Epithelial cell of esophagus (primary cell): ENCODE results near the gene ARHGAP15.

Experiments used
- DNase-seq: peaks from one replicate; pipeline ENCODE4 v3.0.0; 2010; ENCODE audit warnings: low read depth
- H3K4me3 ChIP-seq: 2 replicates; pipeline ENCODE4 v1.5.1; 2011; ENCODE audit warnings: mild to moderate bottlenecking, low read length, control low read depth
- CTCF ChIP-seq: IDR thresholded peaks from 2 replicates; pipeline ENCODE4 v1.5.1; 2011; ENCODE audit warnings: low read depth, mild to moderate bottlenecking, low read length, control low read depth, inconsistent platforms; ENCODE audit not compliant: insufficient read depth; ENCODE audit errors: missing control alignments

The ARHGAP15 gene

GRCh38 chr2:143420313-143420712 lies 291.1 kb downstream of the ARHGAP15 start:
- DNase-seq: no peak
- no peak for TF ChIP-seq CTCF
- no peak overlapping the region for H3K4me3 ChIP-seq

GRCh38 chr2:143422681-143423080 lies 293.5 kb downstream of the ARHGAP15 start:
- no peak overlapping the region for H3K4me3 ChIP-seq
- TF ChIP-seq CTCF: no peak

GRCh38 chr2:143425896-143426295 lies 296.7 kb downstream of the ARHGAP15 start:
- TF ChIP-seq CTCF: no peak
- no peak overlapping the region for H3K4me3 ChIP-seq
- no peak for DNase-seq

More at GRCh38 chr2:143422681-143423080, 293.5 kb downstream of the ARHGAP15 start:
- no peak for DNase-seq

GRCh38 chr2:143426296-143426695 lies 297.1 kb downstream of the ARHGAP15 start:
- no peak overlapping the region for H3K4me3 ChIP-seq
- no peak for TF ChIP-seq CTCF
- peak; percentile 80 for DNase-seq

GRCh38 chr2:143428700-143429099 lies 299.5 kb downstream of the ARHGAP15 start:
- DNase-seq: peak; percentile 40
- no peak for TF ChIP-seq CTCF
- H3K4me3 ChIP-seq: no peak overlapping the region

GRCh38 chr2:143429932-143430679 lies 300.9 kb downstream of the ARHGAP15 start:
- no peak for TF ChIP-seq CTCF
- DNase-seq: peak; percentile 48
- no peak overlapping the region for H3K4me3 ChIP-seq

- no peak for DNase-seq
- no peak overlapping the region for H3K4me3 ChIP-seq
- TF ChIP-seq CTCF: no peak
Observed at GRCh38 chr2:143431316-143431715, 302.1 kb downstream of the ARHGAP15 start.
